NK-92 treated with Interleukin-12 subunit alpha and Interleukin-12 subunit beta, amount 100 ng/mL, for 24 hours (cell line): Measurements from ENCODE around the gene ZCCHC2.

Experiments
- DNase-seq: peaks from one replicate; lab custom pipeline; 2025; lab: John Stamatoyannopoulos, UW

Gene ZCCHC2

DNA sequence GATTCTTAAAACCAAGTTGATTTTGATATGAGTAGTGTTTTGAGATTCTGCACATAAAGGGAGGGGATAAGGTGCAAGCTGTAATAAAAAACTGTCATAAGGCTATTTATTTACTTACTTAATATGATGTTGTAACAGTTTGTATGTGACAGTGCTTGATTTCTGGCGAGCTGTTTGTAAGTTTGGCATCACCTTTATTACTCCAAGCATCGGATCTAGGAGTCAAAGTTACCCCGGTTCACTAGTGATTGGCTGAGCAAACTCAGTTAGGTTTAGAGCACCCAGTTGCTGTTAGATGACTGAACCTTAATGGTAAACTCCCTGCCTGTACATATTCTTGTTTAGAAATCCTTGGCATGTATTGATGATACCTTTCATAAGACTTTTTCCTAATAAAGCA is 16.1 kb downstream of the ZCCHC2 start:
- no peak for DNase-seq

DNA sequence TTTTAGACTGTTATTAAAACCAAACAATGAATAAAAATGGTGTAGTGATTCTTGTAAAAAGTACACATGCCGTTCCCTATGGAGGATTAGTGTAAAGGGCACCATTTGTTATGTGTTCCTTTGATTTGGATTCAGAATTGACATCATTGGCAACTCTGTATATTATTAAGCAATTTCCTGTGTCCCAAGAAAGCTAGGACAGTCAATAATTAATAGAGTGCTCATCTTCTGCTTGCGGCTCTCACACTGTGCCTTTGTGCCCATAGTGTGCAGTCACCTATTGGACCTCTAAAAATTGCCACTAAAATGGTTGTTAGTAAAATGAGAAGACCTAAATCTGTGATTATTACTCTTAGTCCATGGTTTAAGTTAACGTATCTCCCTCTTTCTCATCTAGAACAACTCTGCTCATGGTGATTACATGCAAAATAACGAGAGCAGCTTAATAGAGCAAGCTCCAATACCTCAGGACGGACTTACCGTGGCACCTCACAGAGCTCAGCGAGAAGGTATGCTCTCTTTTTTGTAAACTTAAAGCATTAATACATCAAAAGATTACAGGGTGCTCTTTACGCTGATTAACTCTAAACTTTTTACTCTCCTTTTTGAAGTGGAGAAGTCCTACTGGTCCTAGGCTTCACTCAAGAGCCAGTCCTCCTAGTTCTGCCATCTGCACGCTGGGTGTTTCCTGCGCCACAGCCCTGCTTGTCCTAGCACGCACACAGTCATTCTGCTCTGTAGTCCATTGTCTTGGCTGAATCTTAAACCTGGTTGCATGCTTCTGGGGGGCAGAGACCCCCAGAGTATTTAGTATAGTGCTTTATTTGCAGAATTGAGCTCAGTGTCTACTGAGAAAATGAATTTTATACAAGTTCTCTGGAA is 16.7 kb downstream of the ZCCHC2 start:
- DNase-seq, result no peak

DNA sequence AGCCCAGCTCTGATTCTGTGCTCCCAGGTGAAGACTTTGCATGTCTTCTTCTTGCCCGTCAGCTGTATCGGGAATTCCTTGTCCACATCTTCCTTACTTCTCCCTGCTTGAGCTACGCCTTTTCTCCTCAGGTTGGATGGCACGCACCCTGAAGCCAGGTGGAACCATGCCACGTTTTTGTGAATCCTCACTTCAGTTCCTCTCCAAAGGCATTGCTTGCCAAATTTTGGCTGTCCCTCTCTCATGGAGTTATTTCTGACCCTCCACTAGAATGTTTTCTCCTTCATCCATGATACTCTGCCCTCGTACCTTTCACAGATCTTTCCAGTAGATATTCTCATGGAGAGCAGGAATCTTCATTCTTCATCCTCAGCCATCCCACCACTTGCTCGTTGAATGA is 20.2 kb downstream of the ZCCHC2 start:
- no peak for DNase-seq

DNA sequence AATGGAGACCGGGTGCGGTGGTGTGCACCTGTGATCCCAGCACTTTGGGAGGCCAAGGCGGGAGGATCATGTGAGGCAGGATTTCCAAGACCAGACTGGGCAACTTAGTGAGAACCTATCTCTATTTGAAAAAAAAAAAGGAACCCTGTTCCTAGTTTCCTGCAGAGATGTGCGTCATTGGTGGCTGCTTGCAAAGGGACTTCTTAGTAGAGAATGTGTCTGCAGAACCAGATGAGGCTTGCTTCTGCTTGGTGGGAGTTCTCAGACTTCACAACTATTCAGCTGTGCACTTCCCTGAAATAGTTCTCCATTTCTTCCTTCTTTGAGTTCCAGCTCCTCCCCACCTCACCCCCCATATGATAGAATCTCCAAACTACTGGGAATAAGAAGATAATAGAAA is 22.3 kb downstream of the ZCCHC2 start:
- DNase-seq, result no peak

DNA sequence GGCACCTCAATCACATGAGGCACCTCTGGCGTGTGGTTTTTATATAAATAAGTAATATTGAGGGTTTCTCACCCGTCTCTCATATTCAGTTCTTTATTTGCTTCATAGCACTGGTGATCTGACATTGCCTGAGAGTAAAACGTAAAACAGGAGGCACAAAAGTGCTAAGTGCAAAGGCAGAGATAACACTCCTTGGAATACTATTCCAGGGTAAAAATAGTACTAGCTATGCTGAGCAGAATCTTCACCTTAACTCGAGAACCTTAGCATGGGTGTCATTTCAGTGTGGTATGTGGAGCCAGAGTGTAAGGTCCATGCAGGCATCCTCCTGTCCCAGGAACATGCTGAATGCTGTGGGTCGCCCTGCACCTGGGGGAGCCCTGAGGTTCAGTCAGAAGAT is 26.9 kb downstream of the ZCCHC2 start:
- no peak for DNase-seq

DNA sequence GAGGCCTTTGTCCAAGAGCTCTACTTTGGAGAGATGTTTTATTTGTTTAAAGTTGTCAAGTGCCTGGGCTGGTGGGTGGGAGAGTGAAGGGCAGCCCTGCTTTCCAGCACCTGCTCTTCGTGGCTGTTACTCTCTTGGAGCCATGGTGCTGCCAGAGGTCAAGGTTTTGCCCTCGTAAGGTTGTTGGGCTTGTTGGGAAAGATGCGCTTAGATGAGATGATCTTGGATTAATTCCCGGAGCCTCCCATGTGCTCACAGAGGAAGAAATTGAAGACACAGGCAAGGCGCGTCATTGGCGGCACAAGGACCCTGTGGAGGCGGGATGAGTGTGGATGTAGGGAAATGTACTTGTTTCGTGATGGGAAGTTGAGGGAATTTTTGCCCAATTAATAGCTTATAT is 27.9 kb downstream of the ZCCHC2 start:
- no peak for DNase-seq

DNA sequence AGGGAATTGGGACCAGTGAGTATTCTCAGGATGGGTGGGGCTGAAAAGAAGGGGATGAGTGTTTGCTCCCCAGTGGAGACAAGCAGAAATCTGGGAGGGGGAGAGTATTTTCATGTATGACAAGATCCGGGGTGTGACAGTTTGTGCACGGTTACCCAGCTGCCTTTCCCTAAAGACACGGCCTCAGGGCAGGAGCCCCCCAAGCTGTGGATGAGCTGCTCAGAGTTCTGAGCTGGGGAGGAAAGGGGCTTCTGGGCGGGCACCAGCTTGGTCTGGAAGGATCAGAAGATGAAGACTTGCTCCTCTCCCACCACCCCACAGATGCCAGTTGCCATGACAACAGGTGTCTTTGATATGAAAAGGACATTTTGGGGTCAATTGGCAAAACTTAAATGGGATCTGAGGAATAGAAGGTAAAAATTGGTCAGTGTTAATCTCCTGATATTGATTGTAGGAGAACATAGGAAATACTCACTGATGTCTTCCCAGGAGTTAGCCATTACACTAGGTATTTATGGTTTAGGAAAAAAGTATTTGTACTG is 29.2 kb downstream of the ZCCHC2 start:
- no peak for DNase-seq

DNA sequence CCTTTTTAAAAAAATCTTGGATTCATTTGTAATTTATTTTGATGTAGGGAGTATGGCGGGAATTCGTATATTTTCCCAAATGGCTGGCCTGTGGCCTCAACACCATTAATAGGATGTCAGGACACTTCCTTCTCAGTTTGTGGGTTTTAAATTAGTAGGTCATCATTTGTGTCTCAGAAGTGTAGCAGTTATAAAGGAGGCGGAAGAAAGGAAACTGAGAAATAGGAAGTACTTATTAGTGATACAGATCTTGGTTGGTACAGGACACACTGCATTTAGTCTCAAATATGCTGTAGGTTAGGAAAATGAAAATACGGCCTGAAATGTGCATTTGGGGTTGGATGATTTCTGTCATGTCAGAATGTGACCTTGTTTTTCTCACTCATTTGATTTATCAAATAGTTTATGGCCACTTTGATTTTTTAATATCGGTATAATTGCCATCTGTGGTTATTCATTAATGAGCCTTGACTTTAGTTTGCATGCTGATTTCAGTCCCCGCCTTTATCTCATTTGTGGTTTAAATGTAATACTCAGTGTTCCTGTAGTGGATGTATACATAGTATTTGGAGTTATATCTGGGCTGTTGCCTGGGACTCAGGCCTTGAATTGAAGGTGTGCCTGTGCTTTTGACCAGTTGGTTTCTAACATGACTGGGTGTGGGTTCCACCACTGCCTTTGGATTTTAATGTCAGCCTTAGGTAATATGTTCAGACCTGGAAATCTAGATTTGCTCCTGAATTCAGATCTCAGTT is 31.4 kb downstream of the ZCCHC2 start:
- DNase-seq, result no peak

DNA sequence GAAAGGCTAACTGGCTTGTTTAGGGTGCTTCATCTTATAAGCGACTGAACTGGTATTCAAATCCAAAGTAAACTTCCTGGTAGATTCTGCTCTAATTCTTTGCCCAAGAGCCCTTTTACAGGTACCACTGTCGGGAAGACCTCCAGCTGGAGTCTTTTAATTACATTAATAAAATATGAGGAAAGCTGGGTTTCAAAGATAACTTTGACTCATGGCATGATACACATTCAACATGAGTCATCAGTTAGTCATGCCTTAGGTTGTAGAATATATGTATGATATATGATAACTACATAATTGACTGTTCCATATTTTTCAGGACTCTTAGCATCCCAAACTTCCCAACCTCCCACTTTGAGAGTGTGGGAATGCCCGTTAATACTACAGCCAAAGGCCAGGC is 32.3 kb downstream of the ZCCHC2 start:
- no peak for DNase-seq

DNA sequence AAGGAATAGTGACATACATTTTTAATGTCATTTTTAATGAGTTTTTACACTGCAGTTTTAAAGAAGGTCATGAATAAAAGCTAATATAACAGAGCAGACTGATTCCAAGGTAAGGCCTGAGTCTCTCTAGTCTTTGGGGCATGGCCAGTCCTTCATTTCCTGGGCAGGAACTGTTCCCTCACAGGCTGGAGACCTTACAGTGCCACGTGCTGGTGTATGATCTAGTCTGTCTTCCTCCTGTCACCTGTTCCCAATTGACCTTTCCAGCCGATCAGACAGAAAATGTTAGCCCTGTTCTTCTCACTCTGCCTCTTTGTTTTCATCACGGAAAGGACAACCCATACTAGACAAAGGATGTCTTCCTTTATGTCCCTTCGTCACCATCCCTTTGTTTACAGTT is 33.6 kb downstream of the ZCCHC2 start:
- no peak for DNase-seq

DNA sequence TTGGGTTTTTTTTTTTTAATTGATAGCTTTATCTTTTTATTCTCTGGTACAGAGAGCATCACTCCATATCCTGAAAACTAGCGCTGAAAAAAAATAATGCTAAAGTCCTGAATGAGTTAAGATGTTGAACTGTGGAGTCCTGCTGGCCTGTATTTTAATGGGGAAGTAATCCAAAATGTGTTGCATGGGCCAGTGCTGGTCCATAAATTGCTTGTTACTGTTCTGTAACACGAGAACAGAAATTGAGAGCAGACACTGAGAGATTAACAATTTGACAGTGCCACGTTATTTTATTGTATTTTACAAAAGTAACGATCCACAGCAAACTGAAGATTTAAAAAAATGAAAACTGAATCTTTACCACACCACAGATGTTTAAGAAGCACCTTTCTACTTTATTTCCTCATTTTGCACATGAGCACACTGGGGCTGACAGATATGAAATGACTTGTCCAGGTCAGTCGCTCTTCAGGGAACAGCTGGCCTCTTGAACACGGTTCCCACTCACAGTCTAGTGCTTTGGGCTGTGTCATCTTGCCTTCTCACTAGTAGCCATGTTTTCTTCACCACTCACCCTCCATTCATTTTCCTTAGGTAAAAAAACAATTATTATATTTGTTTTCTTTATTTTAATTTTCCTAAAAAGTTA is 35.3 kb downstream of the ZCCHC2 start:
- DNase-seq, result no peak

DNA sequence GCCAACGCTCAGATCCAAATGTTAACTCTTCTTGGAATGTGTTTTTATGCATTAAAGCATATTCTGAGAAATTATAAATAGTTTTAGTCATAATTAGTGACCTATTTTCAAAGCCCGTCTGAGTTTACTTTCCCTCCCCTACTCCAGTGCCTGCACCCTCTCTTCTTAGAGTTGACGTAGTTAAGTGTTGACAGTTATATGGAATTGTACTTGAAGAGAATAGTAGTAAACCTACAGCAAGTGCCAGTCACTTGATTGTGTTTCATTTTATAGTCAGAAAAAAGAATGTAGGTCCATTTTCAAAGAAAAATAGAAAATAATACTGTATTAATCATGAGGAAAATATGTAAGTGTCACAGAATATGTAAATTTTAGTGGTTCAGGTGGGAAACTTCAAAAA is 41.2 kb downstream of the ZCCHC2 start:
- DNase-seq, result no peak

DNA sequence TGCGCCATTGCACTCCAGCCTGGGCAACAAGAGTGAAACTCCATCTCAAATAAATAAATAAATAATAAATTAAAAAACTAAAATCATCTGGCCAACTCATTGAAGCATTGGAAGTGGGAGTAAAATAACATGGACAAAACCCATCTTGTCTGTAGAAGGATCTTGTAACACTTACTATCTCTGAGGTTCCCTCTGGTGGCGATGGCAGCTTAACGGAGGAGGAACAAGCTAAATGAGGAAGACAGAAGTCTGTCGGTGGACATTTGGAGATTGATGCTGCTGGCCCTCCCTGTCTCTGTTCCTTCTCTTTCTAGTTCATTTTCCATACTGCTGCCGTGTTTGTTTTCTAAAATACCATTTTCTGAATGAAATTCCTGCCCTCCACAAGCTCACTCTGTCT is 43.4 kb downstream of the ZCCHC2 start:
- no peak for DNase-seq

DNA sequence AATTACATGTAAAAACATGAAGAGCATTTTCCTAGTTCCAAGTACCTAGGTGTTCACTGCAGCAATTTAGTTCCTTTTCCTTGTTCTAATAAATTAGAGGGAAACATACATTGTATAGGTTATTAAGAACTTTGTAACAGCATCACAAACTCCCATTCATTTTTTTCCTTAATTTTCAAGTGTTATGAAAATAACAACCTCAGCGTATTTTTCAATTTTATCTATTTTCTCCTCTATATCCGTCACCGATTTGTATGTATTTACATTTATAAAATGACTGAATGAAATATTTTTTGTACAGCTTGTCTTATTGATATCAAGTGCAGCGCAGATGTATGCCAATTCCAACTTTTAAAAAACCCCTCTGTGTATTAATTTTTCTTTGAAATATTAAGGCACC is 44.0 kb downstream of the ZCCHC2 start:
- no peak for DNase-seq

DNA sequence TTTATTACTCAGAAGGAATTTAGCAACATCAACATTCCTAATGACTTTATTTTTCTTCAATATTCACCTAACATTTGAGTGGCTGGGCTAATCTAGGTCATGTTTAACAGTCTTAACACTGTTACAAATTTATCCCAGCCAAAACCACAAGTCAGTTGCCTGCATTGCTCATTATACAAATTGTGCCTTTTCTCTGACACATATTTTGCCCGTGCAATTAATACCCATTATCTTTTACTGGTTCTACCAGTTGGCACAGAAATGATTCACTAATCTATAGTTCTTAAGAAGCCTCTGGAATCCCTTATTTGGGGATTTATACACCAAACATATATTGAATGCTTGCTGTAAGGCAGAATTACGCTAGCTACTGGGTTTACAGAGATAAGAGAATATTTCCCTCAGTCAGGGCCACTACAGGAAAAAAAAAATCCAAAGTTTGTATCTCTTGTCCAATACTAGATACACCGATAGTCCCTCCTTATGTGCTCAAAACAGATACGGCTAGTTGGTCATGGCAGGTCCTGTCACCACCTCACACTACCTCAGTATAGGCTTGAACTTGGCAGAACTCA is 46.3 kb downstream of the ZCCHC2 start:
- DNase-seq, result no peak

DNA sequence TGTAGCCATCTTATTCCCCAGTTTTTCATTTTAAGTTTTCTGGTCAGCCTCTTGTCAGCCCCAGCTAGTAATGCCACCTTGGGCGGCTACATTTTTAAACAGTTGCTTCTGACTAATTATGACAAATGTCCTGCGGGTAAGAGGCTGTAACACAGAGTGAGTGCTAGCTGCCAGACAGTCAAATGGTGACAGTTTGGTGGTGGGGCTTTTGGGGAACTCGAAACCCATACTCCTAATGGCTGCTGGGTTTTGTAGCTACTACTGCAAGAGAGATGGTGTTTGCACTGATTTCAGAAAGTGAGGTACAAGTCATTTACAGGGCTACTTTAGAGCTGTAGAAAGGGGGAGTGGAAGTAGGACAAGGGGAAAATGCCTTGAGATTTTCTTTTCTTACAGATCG is 48.2 kb downstream of the ZCCHC2 start:
- DNase-seq, result no peak

DNA sequence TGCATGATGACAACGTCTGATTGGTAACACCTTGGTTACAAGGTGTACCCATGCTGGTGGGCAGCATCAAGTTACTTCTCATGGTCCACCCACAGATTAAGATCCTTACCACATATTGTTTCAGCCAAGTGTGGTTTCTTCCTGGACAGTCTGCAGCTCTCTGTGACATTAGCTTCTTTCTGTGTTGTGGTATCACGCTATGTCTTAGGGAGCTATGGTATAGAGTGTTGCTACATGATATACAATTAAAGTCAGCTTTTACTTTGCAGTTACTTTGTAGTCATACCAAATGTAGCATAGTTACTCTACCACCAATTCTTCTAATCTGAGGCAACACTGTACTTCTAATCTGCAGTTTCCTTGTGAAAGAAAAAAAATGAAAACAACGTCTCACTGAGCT is 48.8 kb downstream of the ZCCHC2 start:
- peak; percentile 1 for DNase-seq

DNA sequence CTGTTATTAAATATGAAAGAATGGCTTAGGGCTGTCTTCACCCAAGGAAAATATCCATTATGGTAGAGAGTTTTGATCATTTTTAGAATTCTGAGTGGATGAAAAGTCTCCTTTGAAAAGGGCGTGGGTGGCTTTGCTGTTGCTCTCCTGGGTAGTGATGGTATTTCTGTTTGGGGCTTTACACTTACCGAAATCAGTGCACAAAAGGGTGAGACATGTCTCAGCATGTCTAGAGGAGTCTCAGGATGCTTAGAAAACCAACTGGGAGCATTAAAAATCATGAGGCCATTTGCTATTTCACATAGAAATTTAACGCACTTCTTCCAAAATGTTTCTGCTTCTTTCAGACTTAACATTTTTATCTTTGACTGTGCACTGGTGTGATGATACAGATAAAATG is 49.6 kb downstream of the ZCCHC2 start:
- no peak for DNase-seq

DNA sequence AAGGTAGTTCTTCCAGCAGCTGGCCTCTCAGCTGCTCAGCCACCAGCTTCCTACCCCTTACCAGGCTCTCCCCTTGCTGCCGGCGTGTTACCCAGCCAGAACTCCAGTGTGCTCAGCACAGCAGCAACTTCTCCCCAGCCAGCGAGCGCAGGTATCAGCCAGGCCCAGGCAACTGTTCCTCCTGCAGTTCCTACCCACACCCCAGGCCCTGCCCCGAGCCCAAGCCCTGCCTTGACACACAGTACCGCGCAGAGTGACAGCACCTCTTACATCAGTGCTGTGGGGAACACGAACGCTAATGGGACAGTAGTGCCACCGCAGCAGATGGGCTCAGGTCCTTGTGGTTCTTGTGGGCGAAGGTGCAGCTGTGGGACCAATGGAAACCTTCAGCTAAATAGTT is 52.0 kb downstream of the ZCCHC2 start:
- DNase-seq, result no peak

DNA sequence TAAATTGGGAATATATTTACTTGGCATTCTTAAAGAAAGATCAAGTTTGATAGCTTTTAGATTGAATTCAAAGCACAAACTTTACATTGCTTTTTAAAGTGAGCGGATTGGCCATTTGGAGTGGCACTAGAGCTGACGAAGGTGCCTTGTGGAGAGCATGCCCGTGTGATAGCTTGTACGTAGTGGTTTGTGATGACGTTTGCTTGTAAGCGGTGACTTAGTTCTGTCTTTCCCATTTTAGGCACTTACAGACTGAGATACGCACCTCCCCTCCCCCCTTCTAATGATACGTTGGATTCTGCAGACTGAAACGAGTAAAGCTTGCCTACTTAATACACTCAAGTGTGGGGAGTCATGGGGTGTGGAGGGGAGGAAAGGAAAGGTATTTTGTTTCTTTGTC is 53.4 kb downstream of the ZCCHC2 start:
- DNase-seq, result no peak

DNA sequence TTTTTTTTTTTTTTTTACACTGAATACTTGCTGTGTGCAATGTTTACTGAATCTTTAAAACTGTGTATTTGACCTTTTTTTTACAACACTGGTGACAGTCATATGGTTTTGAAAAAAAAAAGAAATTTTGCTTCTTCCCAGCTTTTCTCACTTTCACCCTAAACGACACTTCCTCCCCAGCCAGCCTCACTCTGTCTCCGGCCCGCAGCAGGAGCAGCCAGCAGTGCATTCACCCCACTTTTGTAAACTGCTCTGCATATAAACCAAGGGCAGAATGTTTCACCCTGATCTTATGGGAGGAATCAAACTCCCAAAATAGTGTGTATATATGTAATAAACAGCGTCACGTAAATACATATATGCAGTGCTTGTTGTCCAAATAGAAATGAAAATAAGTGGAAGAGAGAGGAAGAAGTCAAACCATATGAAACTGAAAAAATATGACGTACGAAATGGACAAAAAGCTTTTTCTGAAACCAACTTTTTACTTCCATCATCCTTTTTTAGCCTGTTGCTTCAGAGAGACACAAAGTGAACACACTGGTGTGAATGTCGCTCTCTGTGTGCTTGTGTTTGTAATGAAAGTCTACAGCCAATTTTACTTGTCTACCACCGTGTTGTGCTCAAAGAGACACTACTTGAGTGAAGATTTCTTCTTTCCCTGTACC is 54.2 kb downstream of the ZCCHC2 start:
- no peak for DNase-seq

DNA sequence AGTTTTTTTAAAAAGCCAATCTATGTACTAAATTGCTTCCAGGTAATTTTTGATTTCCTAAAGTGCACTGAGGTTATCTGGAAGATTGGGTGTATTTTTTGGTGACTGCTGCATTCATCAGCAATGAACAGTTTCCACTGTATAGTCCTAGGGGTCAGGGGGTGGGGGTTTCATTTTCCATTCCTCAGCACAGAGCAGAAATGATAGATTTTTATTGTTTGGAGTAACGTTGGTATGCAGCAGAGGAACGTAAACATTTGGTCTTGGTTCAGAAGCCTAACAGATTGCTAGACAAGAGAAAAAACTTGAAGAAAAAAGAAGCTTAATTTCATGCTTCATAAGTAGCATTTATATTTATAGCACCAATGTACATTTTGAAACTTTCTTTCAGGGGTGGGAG is 54.9 kb downstream of the ZCCHC2 start:
- no peak for DNase-seq
